Measurements from ENCODE around the gene WWOX. TPM values are rescaled to one million over a fixed set of nuclear protein-coding genes. Genes with fewer than 3 reads are reported as not detected.

The WWOX gene
- 37.4 and 38.4 TPM in 2 replicates for total RNA-seq (2016; rRNA removed; fragmentation: Illumina TruSeq; extraction: Trizol)
- total RNA-seq (2016; cell fraction: cytosol; rRNA removed; fragmentation: Illumina TruSeq; extraction: Trizol; ENCODE audit: low read depth): 28.6 and 30.1 TPM in 2 replicates
- 33.0 and 44.5 TPM in 2 replicates for total RNA-seq (2016; cell fraction: insoluble cytoplasmic fraction; rRNA removed; fragmentation: Illumina TruSeq; extraction: Trizol)
- 27.1 and 28.3 TPM in 2 replicates for total RNA-seq (2016; cell fraction: membrane; rRNA removed; fragmentation: Illumina TruSeq; extraction: Trizol)
- total RNA-seq (2016; cell fraction: nucleus; rRNA removed; fragmentation: Illumina TruSeq; extraction: Trizol): 57.3 and 68.9 TPM in 2 replicates
- polyA plus RNA-seq (2011; rRNA removed): 9.1 and 9.2 TPM in 2 replicates
- 10.3 and 11.0 TPM in 2 replicates for polyA plus RNA-seq (2011; cell fraction: cytosol; rRNA removed)
- 13.4 and 16.3 TPM in 2 replicates for polyA plus RNA-seq (2011; cell fraction: nucleus; rRNA removed)
- polyA plus RNA-seq (2012): 12.3 and 16.1 TPM in 2 replicates
- 19.9 and 21.6 TPM in 2 replicates for polyA plus RNA-seq (2016; cell fraction: cytosol; fragmentation: Illumina TruSeq; extraction: Trizol; ENCODE audit: low read depth)
- polyA plus RNA-seq (2016; cell fraction: insoluble cytoplasmic fraction; fragmentation: Illumina TruSeq; extraction: Trizol; ENCODE audit: low read depth): 30.1 and 30.5 TPM in 2 replicates
- 18.9 and 20.9 TPM in 2 replicates for polyA plus RNA-seq (2016; cell fraction: membrane; fragmentation: Illumina TruSeq; extraction: Trizol; ENCODE audit: low read depth)
- polyA plus RNA-seq (2016; cell fraction: nucleus; fragmentation: Illumina TruSeq; extraction: Trizol; ENCODE audit: insufficient read depth, low read depth): 21.5 and 23.3 TPM in 2 replicates
- polyA minus RNA-seq (2011; rRNA and poly(A)+ RNA removed; ENCODE audit: low replicate concordance): 10.8 and 21.8 TPM in 2 replicates
- polyA minus RNA-seq (2011; cell fraction: cytosol; rRNA and poly(A)+ RNA removed): 7.3 and 12.1 TPM in 2 replicates
- 38.3 and 50.0 TPM in 2 replicates for polyA minus RNA-seq (2011; cell fraction: nucleus; rRNA and poly(A)+ RNA removed)
- percentile 61 among the genes with signal in this experiment for Bru-seq, nascent RNA
- BruChase-seq, experiment 1, labeled RNA remaining after a 6-hour chase: percentile 74 among the genes with signal in this experiment
- BruChase-seq, experiment 2, labeled RNA remaining after a 2-hour chase: percentile 80 among the genes with signal in this experiment
- long read RNA-seq, experiment 1, transcript WWOX-210 (4 exons, 448 nt): minor isoform, 5 of 21 reads
- long read RNA-seq, experiment 1, transcript WWOX-216 (1 exons, 525 nt): major isoform, 8 of 21 reads
- long read RNA-seq, experiment 1, partial matches to known transcripts: 0 of 21 reads
- long read RNA-seq, experiment 1, other reads (novel, unspliced or antisense): 6 of 21 reads
- long read RNA-seq, experiment 2, partial matches to known transcripts: 5 of 19 reads
- long read RNA-seq, experiment 2, other reads (novel, unspliced or antisense): 5 of 19 reads

DNA sequence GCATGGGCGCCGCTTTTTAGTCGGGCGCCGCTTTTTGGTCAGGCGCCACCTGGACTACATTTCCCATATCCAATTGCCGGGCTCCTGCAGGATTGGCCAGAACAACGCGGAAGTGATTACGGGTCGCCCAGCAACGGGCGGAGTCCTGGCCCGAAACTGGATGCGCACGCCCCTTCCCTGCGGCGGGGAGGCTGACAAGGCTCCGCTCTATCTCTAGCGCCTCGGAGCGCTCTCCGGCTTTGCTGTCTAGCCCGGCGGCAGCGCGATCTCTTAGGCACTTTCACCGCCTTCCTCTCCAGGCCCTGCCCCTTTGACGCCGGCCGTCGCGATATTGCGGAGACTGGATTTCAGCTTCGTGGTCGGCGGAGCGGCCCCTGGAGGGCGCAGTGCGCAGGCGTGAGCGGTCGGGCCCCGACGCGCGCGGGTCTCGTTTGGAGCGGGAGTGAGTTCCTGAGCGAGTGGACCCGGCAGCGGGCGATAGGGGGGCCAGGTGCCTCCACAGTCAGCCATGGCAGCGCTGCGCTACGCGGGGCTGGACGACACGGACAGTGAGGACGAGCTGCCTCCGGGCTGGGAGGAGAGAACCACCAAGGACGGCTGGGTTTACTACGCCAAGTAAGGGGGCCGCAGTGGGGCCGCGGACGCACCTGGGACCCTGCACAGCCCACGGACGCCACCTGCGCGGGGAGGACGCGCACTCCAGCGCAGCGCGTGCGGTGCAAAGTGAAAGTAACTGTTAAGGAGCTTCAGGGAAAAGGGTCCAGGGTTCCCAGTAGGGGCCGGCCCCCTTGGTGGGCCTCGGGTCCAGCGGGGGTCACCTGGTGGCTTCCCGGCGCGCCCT is at the start of gene WWOX:
Gene WWOX (plus strand): TSS at position 384 of the 841 bp plus-strand sequence.
- Histone ChIP-seq H4K20me1 (ENCODE audit: insufficient read depth, low read length) (0 out of 2 replicates have a peak, but pooled peaks cover 3% of the 10 kb centered on the region), H3K36me3 (replicated peaks in 1 of 2; ENCODE audit: control insufficient read depth in 1 of 2, insufficient read depth in 2 of 2, low read length in 2 of 2) (no peaks in the 10 kb centered on the region), H2AFZ (ENCODE audit: low read length) (peak within 1 kb of the TSS; percentile 94), H3K27ac (ENCODE audit: extremely low read length, insufficient read depth, low read length) (peak within 1 kb of the TSS; percentile 90), H3K27me3 (ENCODE audit: control insufficient read depth in 1 of 2, insufficient read depth in 2 of 2, low read length in 2 of 2) (no peaks in the 10 kb centered on the region; a peak in 1 of 5 replicates), H3K9ac (ENCODE audit: insufficient read depth, low read depth, low read length) (peak within 1 kb of the TSS; percentile 89), H3K79me2 (ENCODE audit: insufficient read depth, low read length) (peaks cover 12% of the 10 kb centered on the region), H3K9me3 (ENCODE audit: low read length) (no peaks in the 10 kb centered on the region), H3K4me1 (ENCODE audit: insufficient read depth, low read length) (peaks cover 54% of the 10 kb centered on the region), H3K4me2 (ENCODE audit: low read depth, low read length) (peak within 1 kb of the TSS; percentile 79), H3K4me3 (replicated peaks in 1 of 3; ENCODE audit: insufficient read depth in 1 of 3, low read depth in 2 of 3, low read length in 3 of 3) (peak within 1 kb of the TSS; percentile 70 to 93 (median 92))
- ChIA-PET POLR2A (interaction anchor here (1.0 to 1.5 kb wide), 5 partner anchors 19 to 628 kb away, joined by 3 to 6 read pairs (median 4); partner anchors contain the start of gene NUDT7), CTCF (ENCODE audit: low intra/inter-chr PET ratio, low total read pairs) (interaction anchor here (1.0 to 1.4 kb wide), 2 partner anchors 424 to 500 kb away, joined by 4 to 6 read pairs; no protein-coding TSS in a partner anchor)
- ATAC-seq (peak; percentile 95), DNase-seq (ENCODE audit: low spot score) (peak; percentile 96), FAIRE-seq (peak; percentile 96)
- intact Hi-C loops (cut with micrococcal nuclease; ENCODE audit: unreplicated experiment) (loop anchor here (1.0 to 5.0 kb wide), 3 partner anchors 30 to 862 kb away; no protein-coding TSS in a partner anchor), in situ Hi-C loops (cut with HindIII; ENCODE audit: extremely low pct_ligation_motif_present, low pct_unique_long_range_greater_than_20kb) (loop anchor here (5.0 to 25.0 kb wide), 2 partner anchors 422 to 663 kb away; no protein-coding TSS in a partner anchor)
- under 1% methylated on average over 32 of the region's 84 CpGs for WGBS (ENCODE audit: low lambda C conversion rate)
- TSS peak; percentile 68 for BruUV-seq (replicated peaks)
- peak; percentile 74; the same call in 1 of the 2 replicates for TF ChIP-seq ZNF34 (CRISPR knock-in tag; IDR thresholded peaks at IDR 0.05; ENCODE audit: borderline replicate concordance)
- TF ChIP-seq ARNTL (CRISPR knock-in tag; IDR thresholded peaks at IDR 0.05): peak; percentile 70
- TF ChIP-seq ZNF331 (CRISPR knock-in tag; IDR thresholded peaks at IDR 0.05): peak; percentile 93
- TF ChIP-seq ATAD3A (CRISPR knock-in tag; IDR thresholded peaks at IDR 0.05): 0 out of 2 replicates have a peak, but pooled peaks have one; percentile 39
- TF ChIP-seq ZZZ3 (CRISPR knock-in tag; IDR thresholded peaks at IDR 0.05; ENCODE audit: borderline replicate concordance): peak; percentile 93
- TF ChIP-seq, protein P1, sequence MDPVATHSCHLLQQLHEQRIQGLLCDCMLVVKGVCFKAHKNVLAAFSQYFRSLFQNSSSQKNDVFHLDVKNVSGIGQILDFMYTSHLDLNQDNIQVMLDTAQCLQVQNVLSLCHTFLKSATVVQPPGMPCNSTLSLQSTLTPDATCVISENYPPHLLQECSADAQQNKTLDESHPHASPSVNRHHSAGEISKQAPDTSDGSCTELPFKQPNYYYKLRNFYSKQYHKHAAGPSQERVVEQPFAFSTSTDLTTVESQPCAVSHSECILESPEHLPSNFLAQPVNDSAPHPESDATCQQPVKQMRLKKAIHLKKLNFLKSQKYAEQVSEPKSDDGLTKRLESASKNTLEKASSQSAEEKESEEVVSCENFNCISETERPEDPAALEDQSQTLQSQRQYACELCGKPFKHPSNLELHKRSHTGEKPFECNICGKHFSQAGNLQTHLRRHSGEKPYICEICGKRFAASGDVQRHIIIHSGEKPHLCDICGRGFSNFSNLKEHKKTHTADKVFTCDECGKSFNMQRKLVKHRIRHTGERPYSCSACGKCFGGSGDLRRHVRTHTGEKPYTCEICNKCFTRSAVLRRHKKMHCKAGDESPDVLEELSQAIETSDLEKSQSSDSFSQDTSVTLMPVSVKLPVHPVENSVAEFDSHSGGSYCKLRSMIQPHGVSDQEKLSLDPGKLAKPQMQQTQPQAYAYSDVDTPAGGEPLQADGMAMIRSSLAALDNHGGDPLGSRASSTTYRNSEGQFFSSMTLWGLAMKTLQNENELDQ (CRISPR knock-in tag; IDR thresholded peaks at IDR 0.05; ENCODE audit: borderline replicate concordance): peak; percentile 79; the same call in 1 of the 2 replicates
- peak; percentile 95 for TF ChIP-seq ZFP36L1 (CRISPR knock-in tag; IDR thresholded peaks at IDR 0.05)
- TF ChIP-seq GATAD1 (CRISPR knock-in tag; IDR thresholded peaks at IDR 0.05): peak; percentile 86
- peak; percentile 34; the same call in 1 of the 2 replicates for TF ChIP-seq ZNF772 (CRISPR knock-in tag; IDR thresholded peaks at IDR 0.05)
- no peak for TF ChIP-seq ZNF75D (CRISPR knock-in tag; IDR thresholded peaks at IDR 0.05; ENCODE audit: borderline replicate concordance)
- TF ChIP-seq MYNN (CRISPR knock-in tag; IDR thresholded peaks at IDR 0.05; ENCODE audit: low read depth): peak; percentile 90
- TF ChIP-seq YEATS2 (CRISPR knock-in tag; IDR thresholded peaks at IDR 0.05; ENCODE audit: borderline replicate concordance): peak; percentile 90; the same call in 1 of the 2 replicates
- peak; percentile 93 for TF ChIP-seq EEA1 (CRISPR knock-in tag; IDR thresholded peaks at IDR 0.05; ENCODE audit: borderline replicate concordance)
- peak; percentile 98 for TF ChIP-seq RBFOX2 (IDR thresholded peaks at IDR 0.05; ENCODE audit: low read depth, low read length)
- TF ChIP-seq AHR (CRISPR knock-in tag; IDR thresholded peaks at IDR 0.05): peak; percentile 77
